SH-SY5Y (cell line): ENCODE measurements around the gene FHAD1.

Experiments
- GATA2 ChIP-seq: IDR thresholded peaks from 2 replicates; pipeline ENCODE4 v1.6.1; 2011; ENCODE audit warnings: mild to moderate bottlenecking, low read depth, low read length
- GATA3 ChIP-seq: IDR thresholded peaks from 2 replicates; pipeline ENCODE4 v1.6.1; 2011; ENCODE audit warnings: low read depth, mild to moderate bottlenecking, low read length, moderate library complexity

GRCh38 chr1:15303935-15304334 is 56.9 kb downstream of the FHAD1 start:
- TF ChIP-seq GATA2 (no peak), GATA3 (no peak)
